ENCODE measurements around the gene FAM131C. TPM values are rescaled to one million over a fixed set of nuclear protein-coding genes. Genes with fewer than 3 reads are reported as not detected.

Gene FAM131C
- total and polyA plus RNA-seq, 10 of the 15 experiments (the other 5 are each of a cell fraction or from before 2014, with no cell fraction given) = 0.03 TPM; not detected in 9

GRCh38 chr1:16082283-16083038 lies 9.0 kb upstream of the FAM131C start:
- Histone ChIP-seq H3K27ac (ENCODE audit: control insufficient read depth, insufficient read depth) (no peak overlapping the region), H3K9me3 (replicated peaks; ENCODE audit: control insufficient read depth, insufficient read depth, low read length) (no peaks in the 10 kb centered on the region), H3K27me3 (replicated peaks in 1 of 2; ENCODE audit: control insufficient read depth in 2 of 2, insufficient read depth in 2 of 2, low read length in 1 of 2) (no peaks in the 10 kb centered on the region), H3K79me2 (ENCODE audit: control insufficient read depth, insufficient read depth, low read length) (no peaks in the 10 kb centered on the region), H2AFZ (ENCODE audit: control insufficient read depth, low read depth, low read length) (no peak overlapping the region), H3K4me3 (no peak overlapping the region), H3K36me3 (ENCODE audit: control insufficient read depth in 2 of 2, insufficient read depth in 2 of 2, low read length in 1 of 2) (no peaks in the 10 kb centered on the region), H3K4me2 (ENCODE audit: control insufficient read depth, insufficient read depth) (no peak overlapping the region), H4K20me1 (ENCODE audit: control insufficient read depth, insufficient read depth) (no peaks in the 10 kb centered on the region), H3K4me1 (ENCODE audit: control insufficient read depth, insufficient read depth, low read length) (peaks cover 8% of the 10 kb centered on the region), H3K9ac (ENCODE audit: control insufficient read depth, insufficient read depth, low read length) (no peak overlapping the region)
- DNase-seq (ENCODE audit: low read depth, low spot score) (no peak), ATAC-seq (peak; percentile 71), FAIRE-seq (peak; percentile 96)
- WGBS (ENCODE audit: insufficient coverage, insufficient replicate concordance, low lambda C conversion rate, missing lambda C conversion rate) = 37% methylated on average over 9 of the region's 9 CpGs
- POLR2A ChIA-PET = interaction anchor here (0.8 kb wide), 2 partner anchors 279 to 283 kb away, joined by 3 to 4 read pairs; no protein-coding TSS in a partner anchor
- BruUV-seq (replicated peaks) = no TSS peak
- in situ Hi-C loops (cut with MboI) (loop anchor here (5.0 kb wide), 1 partner anchor 100 kb away; no protein-coding TSS in a partner anchor), intact Hi-C loops (cut with micrococcal nuclease; ENCODE audit: unreplicated experiment) (loop anchor here (1.0 kb wide), 1 partner anchor 162 kb away; no protein-coding TSS in a partner anchor)
- CTCF ChIA-PET = interaction anchor here (0.6 to 10.0 kb wide), 32 partner anchors 9 to 534 kb away, joined by 3 to 375 read pairs (median 4); partner anchors contain the start of genes EPHA2 and FAM131C
- SMC1A ChIA-PET (ENCODE audit: uncharacterized antibody, unreplicated experiment) = interaction anchor here (0.8 to 5.1 kb wide), 5 partner anchors 99 to 282 kb away, joined by 3 to 49 read pairs (median 5); no protein-coding TSS in a partner anchor
- RAD21 ChIA-PET (ENCODE audit: unreplicated experiment) = interaction anchor here (0.6 to 9.7 kb wide), 16 partner anchors 11 to 281 kb away, joined by 3 to 223 read pairs (median 3); partner anchors contain the start of gene CPLANE2
- TF ChIP-seq MTA2 (IDR thresholded peaks at IDR 0.05; ENCODE audit: low read depth) = no peak
- TF ChIP-seq RAD21 (IDR thresholded peaks at IDR 0.05; ENCODE audit: insufficient read depth, low read depth, low read length) = peak; percentile 83
- no peak for TF ChIP-seq RFX5 (IDR thresholded peaks at IDR 0.05; ENCODE audit: low read depth, low read length)
- TF ChIP-seq SREBF2 (IDR thresholded peaks at IDR 0.05; ENCODE audit: low read length) = no peak
- no peak for TF ChIP-seq ZNF217 (IDR thresholded peaks at IDR 0.05)
- peak; percentile 57; the same call in 1 of the 2 replicates for TF ChIP-seq DPF2 (IDR thresholded peaks at IDR 0.05)
- no peak for TF ChIP-seq RCOR1 (conservative IDR thresholded peaks at IDR 0.05; ENCODE audit: low read depth, low read length)
- no peak for TF ChIP-seq MTA3 (IDR thresholded peaks at IDR 0.05; ENCODE audit: borderline replicate concordance, low read length)
- TF ChIP-seq, protein P1, sequence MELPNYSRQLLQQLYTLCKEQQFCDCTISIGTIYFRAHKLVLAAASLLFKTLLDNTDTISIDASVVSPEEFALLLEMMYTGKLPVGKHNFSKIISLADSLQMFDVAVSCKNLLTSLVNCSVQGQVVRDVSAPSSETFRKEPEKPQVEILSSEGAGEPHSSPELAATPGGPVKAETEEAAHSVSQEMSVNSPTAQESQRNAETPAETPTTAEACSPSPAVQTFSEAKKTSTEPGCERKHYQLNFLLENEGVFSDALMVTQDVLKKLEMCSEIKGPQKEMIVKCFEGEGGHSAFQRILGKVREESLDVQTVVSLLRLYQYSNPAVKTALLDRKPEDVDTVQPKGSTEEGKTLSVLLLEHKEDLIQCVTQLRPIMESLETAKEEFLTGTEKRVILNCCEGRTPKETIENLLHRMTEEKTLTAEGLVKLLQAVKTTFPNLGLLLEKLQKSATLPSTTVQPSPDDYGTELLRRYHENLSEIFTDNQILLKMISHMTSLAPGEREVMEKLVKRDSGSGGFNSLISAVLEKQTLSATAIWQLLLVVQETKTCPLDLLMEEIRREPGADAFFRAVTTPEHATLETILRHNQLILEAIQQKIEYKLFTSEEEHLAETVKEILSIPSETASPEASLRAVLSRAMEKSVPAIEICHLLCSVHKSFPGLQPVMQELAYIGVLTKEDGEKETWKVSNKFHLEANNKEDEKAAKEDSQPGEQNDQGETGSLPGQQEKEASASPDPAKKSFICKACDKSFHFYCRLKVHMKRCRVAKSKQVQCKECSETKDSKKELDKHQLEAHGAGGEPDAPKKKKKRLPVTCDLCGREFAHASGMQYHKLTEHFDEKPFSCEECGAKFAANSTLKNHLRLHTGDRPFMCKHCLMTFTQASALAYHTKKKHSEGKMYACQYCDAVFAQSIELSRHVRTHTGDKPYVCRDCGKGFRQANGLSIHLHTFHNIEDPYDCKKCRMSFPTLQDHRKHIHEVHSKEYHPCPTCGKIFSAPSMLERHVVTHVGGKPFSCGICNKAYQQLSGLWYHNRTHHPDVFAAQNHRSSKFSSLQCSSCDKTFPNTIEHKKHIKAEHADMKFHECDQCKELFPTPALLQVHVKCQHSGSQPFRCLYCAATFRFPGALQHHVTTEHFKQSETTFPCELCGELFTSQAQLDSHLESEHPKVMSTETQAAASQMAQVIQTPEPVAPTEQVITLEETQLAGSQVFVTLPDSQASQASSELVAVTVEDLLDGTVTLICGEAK (IDR thresholded peaks at IDR 0.05; ENCODE audit: borderline replicate concordance) = no peak
- no peak for TF ChIP-seq WRNIP1 (IDR thresholded peaks at IDR 0.05; ENCODE audit: borderline replicate concordance, low read depth, low read length)
- 0 out of 4 replicates have a peak, but pooled peaks of 1 of the 2 experiments have one; percentile 10 for TF ChIP-seq BHLHE40 (IDR thresholded peaks at IDR 0.05; ENCODE audit: borderline replicate concordance in 1 of 2, low read depth in 2 of 2, low read length in 1 of 2)
- 0 out of 2 replicates have a peak, but pooled peaks have one; percentile 36 for TF ChIP-seq YY1 (IDR thresholded peaks at IDR 0.05; ENCODE audit: low read depth, low read length)
- TF ChIP-seq ZBTB11 (CRISPR knock-in tag; IDR thresholded peaks at IDR 0.05) = no peak
- peak; percentile 90 for TF ChIP-seq SMC3 (IDR thresholded peaks at IDR 0.05; ENCODE audit: borderline replicate concordance, low read length)
- no peak for TF ChIP-seq MEF2A (IDR thresholded peaks at IDR 0.05; ENCODE audit: insufficient read depth, low read depth, low read length)
- no peak for TF ChIP-seq HDGF (IDR thresholded peaks at IDR 0.05)
- TF ChIP-seq HDAC2 (IDR thresholded peaks at IDR 0.05) = no peak

Data from GM12878 (cell line).